ENCODE results near the gene RUNX1.

The RUNX1 gene

DNA sequence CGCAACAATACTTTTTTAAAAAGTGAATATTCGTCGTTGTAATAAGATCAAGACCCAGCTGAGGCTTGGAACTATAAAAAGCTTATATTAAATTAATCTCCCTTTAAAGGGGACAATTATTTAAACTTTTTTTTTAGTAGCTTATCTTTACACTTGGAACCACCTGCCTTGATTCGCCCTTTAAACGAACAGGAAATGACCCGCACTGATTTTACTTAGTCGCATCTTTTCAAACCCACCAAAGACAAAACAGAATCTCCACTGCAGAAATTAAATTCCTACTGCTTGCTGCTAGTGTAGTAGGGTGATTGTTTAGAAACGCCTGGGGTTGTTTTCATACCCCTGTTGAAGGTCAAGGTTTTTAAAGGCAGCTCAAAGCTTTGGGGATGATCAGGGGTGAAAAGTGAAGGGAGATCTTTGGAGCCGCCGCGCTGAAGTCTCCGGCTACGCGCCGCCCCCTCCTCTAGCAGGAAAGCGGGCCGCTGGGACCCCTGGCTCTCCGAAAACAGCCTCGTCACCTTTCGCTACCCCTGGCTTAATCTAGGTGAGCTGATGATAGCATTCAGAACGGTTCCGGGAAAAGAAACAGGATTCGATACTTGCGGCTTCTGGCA is 163.4 kb downstream of the RUNX1 start:
- H3K27me3 ChIP-seq (ENCODE audit: insufficient read depth, low read length), result peaks cover 78% of the 10 kb centered on the region

DNA sequence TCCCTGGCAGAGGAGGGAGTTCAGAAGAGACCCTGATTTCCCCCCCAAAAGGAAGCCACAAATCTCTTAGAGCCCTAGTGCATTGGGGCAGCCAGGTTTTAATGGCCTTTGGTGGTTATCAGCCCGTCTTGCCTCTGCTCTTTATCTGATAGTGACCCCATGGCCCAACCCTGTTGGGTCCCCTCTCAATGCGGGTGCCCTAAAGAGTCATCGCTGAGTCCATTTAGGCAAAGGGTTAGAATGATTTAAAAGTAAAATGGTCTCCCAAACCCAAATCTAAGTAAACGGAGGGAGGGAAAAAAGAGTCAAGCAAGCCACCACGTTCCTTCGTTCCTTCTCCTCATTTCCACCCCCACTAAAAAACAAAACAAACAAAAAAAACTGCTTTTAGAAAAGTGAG is 164.0 kb downstream of the RUNX1 start:
- peaks cover 8% of the 10 kb centered on the region for H3K4me1 ChIP-seq (ENCODE audit: insufficient read depth, low read length)
- no peaks in the 10 kb centered on the region for H3K36me3 ChIP-seq (ENCODE audit: insufficient read depth, low read length)
- no peak overlapping the region for H2AFZ ChIP-seq (ENCODE audit: low read depth, low read length)
- H3K9me3 ChIP-seq (ENCODE audit: low read length), result no peaks in the 10 kb centered on the region
- H3K4me3 ChIP-seq (ENCODE audit: low read length), result no peak overlapping the region
- peaks cover 75% of the 10 kb centered on the region for H3K27me3 ChIP-seq (ENCODE audit: insufficient read depth, low read length)

More for the DNA sequence above, 163.4 kb downstream of the RUNX1 start:
- no peak overlapping the region for H3K4me3 ChIP-seq (ENCODE audit: low read length)
- no peaks in the 10 kb centered on the region for H3K36me3 ChIP-seq (ENCODE audit: insufficient read depth, low read length)
- no peaks in the 10 kb centered on the region for H3K9me3 ChIP-seq (ENCODE audit: low read length)
- H2AFZ ChIP-seq (ENCODE audit: low read depth, low read length), result no peak overlapping the region
- H3K4me1 ChIP-seq (ENCODE audit: insufficient read depth, low read length), result peaks cover 8% of the 10 kb centered on the region

- H2AFZ ChIP-seq (ENCODE audit: low read depth, low read length), result no peak overlapping the region
- H3K4me1 ChIP-seq (ENCODE audit: insufficient read depth, low read length), result peaks cover 8% of the 10 kb centered on the region
- H3K27me3 ChIP-seq (ENCODE audit: insufficient read depth, low read length), result peaks cover 68% of the 10 kb centered on the region
- H3K36me3 ChIP-seq (ENCODE audit: insufficient read depth, low read length), result no peaks in the 10 kb centered on the region
- H3K4me3 ChIP-seq (ENCODE audit: low read length), result no peak overlapping the region
- H3K9me3 ChIP-seq (ENCODE audit: low read length), result no peaks in the 10 kb centered on the region
Measured at GRCh38 chr21:34884346-34884929, 164.7 kb downstream of the RUNX1 start.

DNA sequence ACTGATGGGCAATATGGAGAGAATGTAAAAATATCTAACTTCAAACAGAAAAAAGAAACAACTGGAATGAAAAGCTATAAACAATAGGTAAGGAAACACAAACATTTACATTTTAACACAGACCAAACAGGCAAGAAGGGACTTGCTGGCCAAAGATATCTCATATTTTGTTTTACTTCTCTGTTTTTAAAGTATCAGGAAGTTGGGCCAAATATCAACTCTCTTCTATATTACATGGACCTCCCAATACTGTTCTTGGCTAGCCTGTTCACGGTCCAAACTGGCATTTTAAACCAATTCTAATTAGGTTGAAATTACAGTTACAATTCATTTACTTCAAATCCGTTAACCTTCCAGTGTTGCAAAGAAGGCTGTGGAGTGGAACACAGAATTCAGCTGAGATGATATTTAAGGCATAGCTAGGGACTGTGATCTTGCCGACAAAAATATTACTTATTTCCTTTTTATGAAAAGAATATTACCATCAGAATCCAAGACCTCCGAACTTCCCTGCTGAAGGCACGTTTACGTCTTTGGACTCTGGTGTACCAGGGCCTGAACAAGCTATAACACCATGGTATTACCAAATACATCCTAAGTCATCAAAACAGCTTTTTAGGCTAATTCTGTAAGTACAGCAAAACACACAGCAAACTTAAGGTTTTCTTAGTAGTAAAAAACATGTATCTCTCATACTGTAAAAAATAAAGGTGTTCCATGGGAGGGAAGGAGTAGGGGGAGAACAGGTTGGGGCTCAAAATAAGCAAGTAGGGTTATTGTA is 165.4 kb downstream of the RUNX1 start:
- Histone ChIP-seq H3K36me3 (ENCODE audit: insufficient read depth, low read length) (no peaks in the 10 kb centered on the region), H3K4me1 (ENCODE audit: insufficient read depth, low read length) (peaks cover 8% of the 10 kb centered on the region), H3K9me3 (ENCODE audit: low read length) (no peaks in the 10 kb centered on the region), H3K4me3 (ENCODE audit: low read length) (no peak overlapping the region), H3K27me3 (ENCODE audit: insufficient read depth, low read length) (peaks cover 65% of the 10 kb centered on the region), H2AFZ (ENCODE audit: low read depth, low read length) (no peak overlapping the region)

DNA sequence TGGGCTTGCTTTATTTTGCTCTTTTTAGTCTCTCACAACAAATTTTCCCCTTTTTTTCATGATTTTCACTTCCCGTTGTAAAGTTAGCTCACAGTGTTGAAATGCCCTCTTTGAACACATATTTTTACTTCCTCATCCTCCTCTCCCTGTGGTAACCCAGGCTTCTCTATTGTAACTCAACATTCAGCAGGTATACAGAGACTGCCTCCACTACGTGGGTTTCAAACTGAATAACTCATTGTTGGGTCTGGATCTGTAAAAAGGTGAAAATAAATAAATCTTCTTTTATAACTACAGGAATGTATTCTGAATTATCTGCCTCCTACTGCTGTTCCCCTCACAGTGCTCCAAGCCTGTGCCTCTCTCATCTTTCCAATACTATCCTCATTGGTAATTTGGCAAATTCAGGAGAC is 166.4 kb downstream of the RUNX1 start:
- Histone ChIP-seq H3K4me3 (ENCODE audit: low read length) (no peak overlapping the region), H3K36me3 (ENCODE audit: insufficient read depth, low read length) (no peaks in the 10 kb centered on the region), H3K9me3 (ENCODE audit: low read length) (no peaks in the 10 kb centered on the region), H3K27me3 (ENCODE audit: insufficient read depth, low read length) (peaks cover 57% of the 10 kb centered on the region), H2AFZ (ENCODE audit: low read depth, low read length) (no peak overlapping the region), H3K4me1 (ENCODE audit: insufficient read depth, low read length) (peaks cover under 1% of the 10 kb centered on the region)

DNA sequence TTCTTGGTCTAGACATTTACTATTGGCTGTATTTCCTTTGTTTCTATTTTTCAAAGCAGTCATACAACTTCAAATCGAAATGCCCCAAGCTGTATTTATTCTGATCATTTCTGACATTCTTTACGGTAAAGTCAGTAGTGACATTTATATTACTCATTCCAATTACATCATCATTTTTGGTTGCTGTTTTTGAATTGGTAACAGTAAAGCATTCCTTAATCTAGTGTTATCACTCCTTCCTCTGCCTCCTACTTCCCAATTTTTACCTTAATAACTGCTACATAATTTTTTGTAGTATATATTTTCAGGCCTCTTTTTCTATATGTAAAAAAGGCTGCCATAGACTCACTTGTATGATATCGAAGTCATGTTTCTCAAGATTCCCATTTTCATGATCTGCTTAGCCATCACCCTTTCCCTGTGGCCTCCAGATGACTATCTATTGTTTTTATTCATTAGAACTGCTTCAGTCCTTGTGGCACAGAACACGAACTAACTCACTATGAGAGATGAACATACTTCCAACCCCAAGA is 167.2 kb downstream of the RUNX1 start:
- Histone ChIP-seq H3K4me1 (ENCODE audit: insufficient read depth, low read length) (no peaks in the 10 kb centered on the region), H3K9me3 (ENCODE audit: low read length) (no peaks in the 10 kb centered on the region), H3K36me3 (ENCODE audit: insufficient read depth, low read length) (no peaks in the 10 kb centered on the region), H3K4me3 (ENCODE audit: low read length) (no peak overlapping the region), H3K27me3 (ENCODE audit: insufficient read depth, low read length) (peaks cover 49% of the 10 kb centered on the region), H2AFZ (ENCODE audit: low read depth, low read length) (no peak overlapping the region)

- no peak overlapping the region for H2AFZ ChIP-seq (ENCODE audit: low read depth, low read length)
- peaks cover 44% of the 10 kb centered on the region for H3K27me3 ChIP-seq (ENCODE audit: insufficient read depth, low read length)
- no peaks in the 10 kb centered on the region for H3K9me3 ChIP-seq (ENCODE audit: low read length)
- no peaks in the 10 kb centered on the region for H3K4me1 ChIP-seq (ENCODE audit: insufficient read depth, low read length)
- no peaks in the 10 kb centered on the region for H3K36me3 ChIP-seq (ENCODE audit: insufficient read depth, low read length)
- no peak overlapping the region for H3K4me3 ChIP-seq (ENCODE audit: low read length)
Measured at GRCh38 chr21:34881421-34881820, 167.7 kb downstream of the RUNX1 start.

GRCh38 chr21:34880401-34880800 is 168.7 kb downstream of the RUNX1 start:
- H3K4me1 ChIP-seq (ENCODE audit: insufficient read depth, low read length), result no peaks in the 10 kb centered on the region
- H2AFZ ChIP-seq (ENCODE audit: low read depth, low read length), result no peak overlapping the region
- H3K9me3 ChIP-seq (ENCODE audit: low read length), result no peaks in the 10 kb centered on the region
- H3K27me3 ChIP-seq (ENCODE audit: insufficient read depth, low read length), result peaks cover 34% of the 10 kb centered on the region
- H3K4me3 ChIP-seq (ENCODE audit: low read length), result no peak overlapping the region
- H3K36me3 ChIP-seq (ENCODE audit: insufficient read depth, low read length), result no peaks in the 10 kb centered on the region

- no peak overlapping the region for H2AFZ ChIP-seq (ENCODE audit: low read depth, low read length)
- no peak overlapping the region for H3K4me3 ChIP-seq (ENCODE audit: low read length)
- H3K36me3 ChIP-seq (ENCODE audit: insufficient read depth, low read length), result no peaks in the 10 kb centered on the region
- H3K9me3 ChIP-seq (ENCODE audit: low read length), result no peaks in the 10 kb centered on the region
- no peaks in the 10 kb centered on the region for H3K4me1 ChIP-seq (ENCODE audit: insufficient read depth, low read length)
- peaks cover 24% of the 10 kb centered on the region for H3K27me3 ChIP-seq (ENCODE audit: insufficient read depth, low read length)
Measured at GRCh38 chr21:34878940-34879339, 170.2 kb downstream of the RUNX1 start.

- peaks cover 24% of the 10 kb centered on the region for H3K27me3 ChIP-seq (ENCODE audit: insufficient read depth, low read length)
- H3K9me3 ChIP-seq (ENCODE audit: low read length), result no peaks in the 10 kb centered on the region
- H3K4me3 ChIP-seq (ENCODE audit: low read length), result no peak overlapping the region
- H3K4me1 ChIP-seq (ENCODE audit: insufficient read depth, low read length), result no peaks in the 10 kb centered on the region
- no peak overlapping the region for H2AFZ ChIP-seq (ENCODE audit: low read depth, low read length)
- H3K36me3 ChIP-seq (ENCODE audit: insufficient read depth, low read length), result no peaks in the 10 kb centered on the region
Measured at GRCh38 chr21:34878501-34878900, 170.6 kb downstream of the RUNX1 start.

GRCh38 chr21:34877485-34878128 is 171.5 kb downstream of the RUNX1 start:
- no peaks in the 10 kb centered on the region for H3K9me3 ChIP-seq (ENCODE audit: low read length)
- H3K36me3 ChIP-seq (ENCODE audit: insufficient read depth, low read length), result no peaks in the 10 kb centered on the region
- no peaks in the 10 kb centered on the region for H3K4me1 ChIP-seq (ENCODE audit: insufficient read depth, low read length)
- H3K4me3 ChIP-seq (ENCODE audit: low read length), result no peak overlapping the region
- H2AFZ ChIP-seq (ENCODE audit: low read depth, low read length), result no peak overlapping the region
- peaks cover 20% of the 10 kb centered on the region for H3K27me3 ChIP-seq (ENCODE audit: insufficient read depth, low read length)

GRCh38 chr21:34875830-34876229 is 173.3 kb downstream of the RUNX1 start:
- Histone ChIP-seq H3K4me3 (ENCODE audit: low read length) (no peak overlapping the region), H3K9me3 (ENCODE audit: low read length) (no peaks in the 10 kb centered on the region), H3K27me3 (ENCODE audit: insufficient read depth, low read length) (peaks cover 3% of the 10 kb centered on the region), H2AFZ (ENCODE audit: low read depth, low read length) (no peak overlapping the region), H3K4me1 (ENCODE audit: insufficient read depth, low read length) (no peaks in the 10 kb centered on the region), H3K36me3 (ENCODE audit: insufficient read depth, low read length) (no peaks in the 10 kb centered on the region)

All from neuron (in vitro differentiated cells).